Activated T-cell treated with anti-CD3 and anti-CD28 coated beads for 4 hours (primary cell): Measurements from ENCODE around the gene CACNA1F.

Experiments used
- DNase-seq: peaks from one replicate; pipeline ENCODE4 v3.0.0-alpha.2; 2020

CACNA1F gene

GRCh38 chrX:49257074-49257790 lies 24.1 kb upstream of the CACNA1F start:
- no peak for DNase-seq

GRCh38 chrX:49256268-49256995 lies 23.3 kb upstream of the CACNA1F start:
- no peak for DNase-seq

GRCh38 chrX:49254639-49255038 lies 21.5 kb upstream of the CACNA1F start:
- DNase-seq = no peak

- DNase-seq = no peak
These were observed 18.2 kb upstream of the CACNA1F start for GRCh38 chrX:49251325-49251724.

GRCh38 chrX:49250578-49250977 lies 17.4 kb upstream of the CACNA1F start:
- DNase-seq = no peak

GRCh38 chrX:49250066-49250465 lies 16.9 kb upstream of the CACNA1F start:
- DNase-seq = no peak

- DNase-seq = no peak
These were observed 16.5 kb upstream of the CACNA1F start for GRCh38 chrX:49249616-49250015.

GRCh38 chrX:49249071-49249470 lies 15.9 kb upstream of the CACNA1F start:
- no peak for DNase-seq

GRCh38 chrX:49247916-49248811 lies 15.0 kb upstream of the CACNA1F start:
- DNase-seq = no peak

- no peak for DNase-seq
These were observed 14.2 kb upstream of the CACNA1F start for GRCh38 chrX:49247346-49247745.

GRCh38 chrX:49246541-49246940 lies 13.4 kb upstream of the CACNA1F start:
- no peak for DNase-seq

GRCh38 chrX:49244207-49244606 lies 11.1 kb upstream of the CACNA1F start:
- no peak for DNase-seq

GRCh38 chrX:49243166-49243565 lies 10.0 kb upstream of the CACNA1F start:
- no peak for DNase-seq

GRCh38 chrX:49242545-49243066 lies 9.5 kb upstream of the CACNA1F start:
- DNase-seq = no peak

GRCh38 chrX:49238735-49239134 lies 5.6 kb upstream of the CACNA1F start:
- DNase-seq = no peak

- no peak for DNase-seq
These were observed 3.9 kb upstream of the CACNA1F start for GRCh38 chrX:49237060-49237459.

- DNase-seq = no peak
These were observed 881 bp upstream of the CACNA1F start for GRCh38 chrX:49233887-49234555.

GRCh38 chrX:49232525-49232924 lies 615 bp downstream of the CACNA1F start:
- no peak for DNase-seq

- no peak for DNase-seq
These were observed 1.7 kb downstream of the CACNA1F start for GRCh38 chrX:49231333-49232000.

- peak; percentile 30 for DNase-seq
These were observed 2.5 kb downstream of the CACNA1F start for GRCh38 chrX:49230500-49231232.

- DNase-seq = no peak
These were observed 5.0 kb downstream of the CACNA1F start for GRCh38 chrX:49228185-49228584.
